GM20000 (cell line): ENCODE data around the gene TCF7.

Experiments used
- DNase-seq: peaks from one replicate; pipeline ENCODE4 v3.0.0; 2012; ENCODE audit warnings: low spot score
- TF ChIP-seq, protein P1 (sequence below): IDR thresholded peaks from 2 replicates; pipeline ENCODE4 v1.5.1; 2012; ENCODE audit warnings: mild to moderate bottlenecking, control low read depth; ENCODE audit errors: extremely low read depth, missing control alignments

Gene TCF7

DNA sequence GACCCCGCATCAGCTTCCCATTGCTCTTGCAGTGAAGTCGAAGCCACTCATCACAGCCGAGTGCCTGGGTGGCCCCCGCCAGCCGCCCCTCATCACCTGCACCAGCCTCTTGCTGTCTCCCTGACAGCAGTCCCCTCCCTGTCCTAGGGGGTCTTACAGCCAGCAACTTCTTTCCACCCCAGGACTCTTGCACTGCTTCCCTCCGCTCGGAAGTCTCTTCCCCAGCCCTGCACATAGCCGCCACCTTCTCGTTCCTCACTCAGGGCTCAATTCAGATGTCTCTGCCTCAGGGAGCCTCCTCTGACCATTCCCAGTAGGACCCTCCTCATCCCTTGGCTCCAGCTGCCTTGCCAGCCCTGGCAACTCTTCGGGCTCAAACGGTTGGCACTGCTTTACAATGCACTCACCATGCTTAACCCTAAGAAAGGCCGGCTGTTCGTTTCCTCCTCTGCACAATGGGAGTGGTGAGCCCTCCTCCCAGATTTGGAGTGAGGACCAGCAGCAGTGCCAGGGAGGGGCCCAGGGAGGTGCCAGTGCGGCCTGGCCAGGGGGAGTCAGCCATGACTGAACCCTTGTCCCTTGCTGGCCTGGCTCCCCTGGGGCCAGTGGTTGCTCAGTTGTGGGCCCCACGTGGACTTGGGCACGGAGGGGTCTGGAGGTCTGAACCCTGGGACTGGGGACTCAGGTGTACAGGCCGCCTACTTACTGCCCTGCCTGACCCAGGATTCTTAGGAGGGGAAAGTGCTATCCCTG, 6.1 kb downstream of the TCF7 start:
- no peak for DNase-seq
- TF ChIP-seq, protein P1, sequence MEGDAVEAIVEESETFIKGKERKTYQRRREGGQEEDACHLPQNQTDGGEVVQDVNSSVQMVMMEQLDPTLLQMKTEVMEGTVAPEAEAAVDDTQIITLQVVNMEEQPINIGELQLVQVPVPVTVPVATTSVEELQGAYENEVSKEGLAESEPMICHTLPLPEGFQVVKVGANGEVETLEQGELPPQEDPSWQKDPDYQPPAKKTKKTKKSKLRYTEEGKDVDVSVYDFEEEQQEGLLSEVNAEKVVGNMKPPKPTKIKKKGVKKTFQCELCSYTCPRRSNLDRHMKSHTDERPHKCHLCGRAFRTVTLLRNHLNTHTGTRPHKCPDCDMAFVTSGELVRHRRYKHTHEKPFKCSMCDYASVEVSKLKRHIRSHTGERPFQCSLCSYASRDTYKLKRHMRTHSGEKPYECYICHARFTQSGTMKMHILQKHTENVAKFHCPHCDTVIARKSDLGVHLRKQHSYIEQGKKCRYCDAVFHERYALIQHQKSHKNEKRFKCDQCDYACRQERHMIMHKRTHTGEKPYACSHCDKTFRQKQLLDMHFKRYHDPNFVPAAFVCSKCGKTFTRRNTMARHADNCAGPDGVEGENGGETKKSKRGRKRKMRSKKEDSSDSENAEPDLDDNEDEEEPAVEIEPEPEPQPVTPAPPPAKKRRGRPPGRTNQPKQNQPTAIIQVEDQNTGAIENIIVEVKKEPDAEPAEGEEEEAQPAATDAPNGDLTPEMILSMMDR, result no peak

DNA sequence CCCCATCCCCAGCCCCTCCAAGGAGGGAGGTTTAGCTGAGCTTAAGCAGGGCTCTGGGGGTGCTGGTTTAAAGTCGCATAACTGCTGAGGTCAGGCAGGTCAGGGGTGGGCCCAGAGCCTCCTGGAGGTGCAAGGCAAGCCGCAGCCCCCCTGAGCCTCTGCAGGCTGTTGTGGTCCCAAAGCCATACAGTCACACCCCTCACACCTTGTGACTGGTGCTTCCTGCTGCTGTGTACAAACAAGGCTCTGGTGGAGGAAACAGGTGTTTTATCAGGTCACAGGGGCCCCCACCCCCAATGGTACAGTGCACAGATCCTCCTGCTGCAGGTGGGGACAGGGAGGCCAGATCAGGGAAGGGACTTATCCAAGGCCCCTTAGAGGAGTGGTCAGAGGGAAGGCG, 8.0 kb downstream of the TCF7 start:
- no peak for DNase-seq
- TF ChIP-seq, protein P1, result no peak

DNA sequence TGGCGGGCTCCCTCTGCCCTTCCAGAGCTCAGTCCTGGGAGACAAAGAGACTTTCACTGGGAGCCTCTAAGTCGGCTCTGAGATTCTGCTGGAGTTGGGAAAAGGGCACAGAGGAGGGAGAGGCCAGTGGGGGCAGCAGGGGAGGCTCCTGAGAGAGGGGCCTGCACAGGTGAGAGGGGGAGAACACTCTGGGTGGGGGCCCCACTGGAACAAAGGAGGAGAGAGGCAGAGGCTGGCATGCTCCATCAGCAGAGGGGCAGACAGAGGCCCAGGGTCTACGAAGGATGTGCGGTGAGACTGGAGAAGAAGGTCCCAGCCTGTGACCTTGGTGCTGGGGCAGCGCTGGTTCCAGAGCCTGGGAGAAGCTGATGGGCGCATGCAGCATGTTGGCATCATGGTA, 8.9 kb downstream of the TCF7 start:
- no peak for DNase-seq
- TF ChIP-seq, protein P1, result no peak

GRCh38 chr5:134124289-134125038, 10.0 kb downstream of the TCF7 start:
- TF ChIP-seq, protein P1, result no peak
- no peak for DNase-seq

GRCh38 chr5:134125039-134126015, 10.8 kb downstream of the TCF7 start:
- DNase-seq, result no peak
- TF ChIP-seq, protein P1, result no peak

DNA sequence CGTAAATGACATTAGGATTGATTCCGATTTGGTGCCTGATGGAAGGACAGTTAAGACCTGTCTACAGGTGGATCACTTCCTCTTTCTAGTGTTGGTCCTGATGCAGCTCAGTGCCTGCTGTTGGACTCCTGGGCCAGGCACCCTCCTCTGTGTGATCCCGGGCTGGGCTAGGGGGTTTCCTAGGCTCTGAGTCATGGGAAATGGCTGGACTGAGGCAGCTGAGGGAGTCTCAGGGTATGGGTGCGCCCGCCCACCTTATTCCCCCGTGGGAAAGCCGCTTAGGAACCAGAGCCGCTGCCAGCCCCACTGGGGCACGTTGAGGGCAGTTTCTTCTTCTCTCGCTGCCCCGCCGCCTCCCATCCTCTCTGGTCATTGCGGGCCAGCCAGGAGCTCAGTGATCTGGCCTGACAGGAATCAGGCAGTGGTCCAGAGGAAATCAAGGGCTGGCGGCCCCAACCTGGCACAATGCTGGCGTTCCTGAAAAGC, 12.9 kb downstream of the TCF7 start:
- no peak for DNase-seq
- TF ChIP-seq, protein P1, result no peak
